ENCODE measurements around the gene PPP3CA.

Gene PPP3CA

GRCh38 chr4:101086801-101087586, 260.3 kb downstream of the PPP3CA start:
- no peak for DNase-seq

GRCh38 chr4:101083131-101083530, 264.2 kb downstream of the PPP3CA start:
- DNase-seq, result no peak

- no peak for DNase-seq
Measured at GRCh38 chr4:101081695-101082369, 265.5 kb downstream of the PPP3CA start.

- no peak for DNase-seq
Measured at GRCh38 chr4:101081166-101081565, 266.2 kb downstream of the PPP3CA start.

GRCh38 chr4:101078950-101079349, 268.4 kb downstream of the PPP3CA start:
- no peak for DNase-seq

GRCh38 chr4:101076032-101076431, 271.3 kb downstream of the PPP3CA start:
- no peak for DNase-seq

GRCh38 chr4:101075536-101075935, 271.8 kb downstream of the PPP3CA start:
- DNase-seq, result no peak

GRCh38 chr4:101074326-101074725, 273.0 kb downstream of the PPP3CA start:
- DNase-seq, result peak in 1 of 14 donors; percentile 79

- DNase-seq, result no peak
Measured at GRCh38 chr4:101071241-101071640, 276.1 kb downstream of the PPP3CA start.

GRCh38 chr4:101068115-101068514, 279.2 kb downstream of the PPP3CA start:
- peak in 1 of 14 donors; percentile 42 for DNase-seq

GRCh38 chr4:101067383-101067782, 279.9 kb downstream of the PPP3CA start:
- DNase-seq, result no peak

- DNase-seq, result no peak
Measured at GRCh38 chr4:101066626-101067170, 280.6 kb downstream of the PPP3CA start.

GRCh38 chr4:101065935-101066485, 281.3 kb downstream of the PPP3CA start:
- DNase-seq, result no peak

- no peak for DNase-seq
Measured at GRCh38 chr4:101065346-101065745, 282.0 kb downstream of the PPP3CA start.

GRCh38 chr4:101064541-101065180, 282.7 kb downstream of the PPP3CA start:
- DNase-seq, result peak in 1 of 14 donors; percentile 61

GRCh38 chr4:101055392-101055791, 291.9 kb downstream of the PPP3CA start:
- DNase-seq, result no peak

GRCh38 chr4:101050837-101051205, 296.5 kb downstream of the PPP3CA start:
- no peak for DNase-seq

- DNase-seq, result peak in 1 of 14 donors; percentile 34
Measured at GRCh38 chr4:101050088-101050836, 297.1 kb downstream of the PPP3CA start.

GRCh38 chr4:101049549-101050001, 297.8 kb downstream of the PPP3CA start:
- DNase-seq, result no peak

GRCh38 chr4:101044766-101045165, 302.6 kb downstream of the PPP3CA start:
- DNase-seq, result no peak

GRCh38 chr4:101042847-101043246, 304.5 kb downstream of the PPP3CA start:
- no peak for DNase-seq

- DNase-seq, result no peak
Measured at GRCh38 chr4:101040776-101041175, 306.6 kb downstream of the PPP3CA start.

Data from C1 segment of cervical spinal cord (tissue), 14 donors.